Measurements from ENCODE around the gene KRIT1.
A peak's percentile ranks its signal among the peaks of the same experiment; 100 is the strongest.
"Not testable (repeated sequence)": the region's sequence is repeated elsewhere in the genome, so short reads cannot be mapped to it uniquely, and the experiment has no call there.

Gene KRIT1

GRCh38 chr7:92178928-92179924 lies 66.5 kb downstream of the KRIT1 start, which contains the start of gene LRRD1:
Gene LRRD1, minus strand, starts transcription at chr7:92179142. Its CDS starts 13,940 bp downstream, at chr7:92165202.
- TF ChIP-seq, protein P1, sequence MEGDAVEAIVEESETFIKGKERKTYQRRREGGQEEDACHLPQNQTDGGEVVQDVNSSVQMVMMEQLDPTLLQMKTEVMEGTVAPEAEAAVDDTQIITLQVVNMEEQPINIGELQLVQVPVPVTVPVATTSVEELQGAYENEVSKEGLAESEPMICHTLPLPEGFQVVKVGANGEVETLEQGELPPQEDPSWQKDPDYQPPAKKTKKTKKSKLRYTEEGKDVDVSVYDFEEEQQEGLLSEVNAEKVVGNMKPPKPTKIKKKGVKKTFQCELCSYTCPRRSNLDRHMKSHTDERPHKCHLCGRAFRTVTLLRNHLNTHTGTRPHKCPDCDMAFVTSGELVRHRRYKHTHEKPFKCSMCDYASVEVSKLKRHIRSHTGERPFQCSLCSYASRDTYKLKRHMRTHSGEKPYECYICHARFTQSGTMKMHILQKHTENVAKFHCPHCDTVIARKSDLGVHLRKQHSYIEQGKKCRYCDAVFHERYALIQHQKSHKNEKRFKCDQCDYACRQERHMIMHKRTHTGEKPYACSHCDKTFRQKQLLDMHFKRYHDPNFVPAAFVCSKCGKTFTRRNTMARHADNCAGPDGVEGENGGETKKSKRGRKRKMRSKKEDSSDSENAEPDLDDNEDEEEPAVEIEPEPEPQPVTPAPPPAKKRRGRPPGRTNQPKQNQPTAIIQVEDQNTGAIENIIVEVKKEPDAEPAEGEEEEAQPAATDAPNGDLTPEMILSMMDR (conservative IDR thresholded peaks at IDR 0.05; ENCODE audit: low read length) = peak; percentile 83

DNA sequence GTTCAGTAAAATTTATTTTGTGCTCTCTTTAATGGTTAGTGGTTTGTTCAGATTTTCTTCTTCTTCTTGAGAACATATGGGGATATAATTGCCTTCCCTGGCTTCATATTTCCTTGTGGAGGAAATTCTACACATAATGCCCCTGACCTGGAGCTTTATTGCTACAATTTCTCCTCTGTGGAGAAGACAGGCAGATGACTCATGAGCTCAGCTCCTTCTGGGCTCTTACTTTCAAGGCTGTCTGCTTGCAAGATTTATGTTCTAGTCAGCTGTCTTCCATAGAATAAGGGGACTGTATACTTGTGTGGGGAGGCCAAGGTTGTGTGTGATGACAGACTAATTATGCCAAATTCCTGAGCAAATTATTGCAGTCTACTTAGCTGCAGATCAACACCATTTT lies 68.4 kb downstream of the KRIT1 start:
- TF ChIP-seq, protein P1 (conservative IDR thresholded peaks at IDR 0.05; ENCODE audit: low read length) = no peak
- no peak overlapping the region for H3K4me3 ChIP-seq (ENCODE audit: low read length)
- peak; percentile 39 for DNase-seq (ENCODE audit: low read depth)

More at GRCh38 chr7:92178928-92179924, 66.5 kb downstream of the KRIT1 start, which contains the start of gene LRRD1:
- H3K4me3 ChIP-seq (ENCODE audit: low read length) = peak within 1 kb of the TSS; percentile 55
- peak; percentile 81 for DNase-seq (ENCODE audit: low read depth)

DNA sequence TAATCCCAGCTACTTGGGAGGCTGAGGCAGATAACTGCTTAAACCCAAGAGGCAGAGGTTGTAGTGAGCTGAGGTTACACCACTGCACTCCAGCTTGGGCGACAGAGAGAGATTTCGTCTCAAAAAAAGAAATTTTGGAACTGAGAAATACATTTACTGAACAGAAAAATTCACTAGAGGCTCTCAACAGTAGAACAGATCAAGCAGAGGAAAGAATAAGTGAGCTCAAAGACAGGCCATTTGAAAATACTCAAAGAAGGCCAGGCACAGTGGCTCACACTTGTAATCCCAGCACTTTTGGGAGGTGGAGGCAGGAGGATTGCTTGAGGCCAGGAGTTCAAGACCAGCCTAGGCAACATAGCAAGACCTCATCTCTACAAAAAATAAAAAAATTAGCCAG lies 76.2 kb downstream of the KRIT1 start:
- not testable (repeated sequence) for H3K4me3 ChIP-seq (ENCODE audit: low read length); DNase-seq (ENCODE audit: low read depth)

- no peak for DNase-seq (ENCODE audit: low read depth)
- H3K4me3 ChIP-seq (ENCODE audit: low read length) = no peak overlapping the region
- TF ChIP-seq, protein P1 (conservative IDR thresholded peaks at IDR 0.05; ENCODE audit: low read length) = no peak
Measured at GRCh38 chr7:92161271-92161670, 84.4 kb downstream of the KRIT1 start.

DNA sequence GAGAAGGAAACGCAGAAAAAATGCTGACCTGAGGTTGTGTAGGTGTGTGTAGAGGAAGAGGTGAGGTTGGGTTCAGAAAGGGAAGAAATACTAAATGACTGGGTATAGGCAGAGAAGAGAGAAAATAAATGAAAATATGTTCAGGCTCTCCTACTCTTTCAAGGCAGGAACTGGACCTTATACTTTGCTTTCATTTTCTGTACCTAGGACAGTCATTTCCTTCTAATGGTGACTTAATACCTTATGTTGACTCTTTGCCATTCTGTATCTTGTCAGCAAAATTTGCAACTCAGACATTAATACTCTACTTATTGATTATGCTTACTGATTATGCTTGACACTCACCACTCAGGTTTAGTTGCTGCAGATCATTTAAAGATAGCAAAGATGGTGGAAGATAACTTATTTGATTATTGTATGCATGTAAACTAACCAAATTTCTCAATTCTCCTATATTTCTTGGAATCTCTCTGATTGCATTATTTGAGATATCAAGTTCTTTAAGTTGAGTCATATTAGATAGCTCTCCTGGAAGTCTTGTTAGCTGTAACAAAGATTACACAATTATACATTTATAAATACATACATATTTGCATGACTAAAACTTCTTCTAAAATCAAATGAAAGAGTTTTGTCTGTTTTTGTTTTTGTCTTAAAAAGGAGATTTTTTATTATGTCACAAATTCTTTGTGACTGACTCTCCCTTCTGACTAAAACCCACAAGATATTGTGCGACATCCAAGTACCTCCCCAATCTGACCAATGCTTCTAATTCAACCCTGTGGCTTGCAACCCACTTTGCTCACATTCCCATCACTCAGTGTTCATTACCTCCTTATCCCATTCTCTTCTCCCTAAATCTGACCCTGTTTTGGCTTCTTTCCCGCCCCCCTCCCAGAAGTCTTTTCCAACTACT lies 86.8 kb downstream of the KRIT1 start:
- TF ChIP-seq, protein P1 (conservative IDR thresholded peaks at IDR 0.05; ENCODE audit: low read length) = no peak
- peak; percentile 93 for DNase-seq (ENCODE audit: low read depth)
- H3K4me3 ChIP-seq (ENCODE audit: low read length) = no peak overlapping the region

DNA sequence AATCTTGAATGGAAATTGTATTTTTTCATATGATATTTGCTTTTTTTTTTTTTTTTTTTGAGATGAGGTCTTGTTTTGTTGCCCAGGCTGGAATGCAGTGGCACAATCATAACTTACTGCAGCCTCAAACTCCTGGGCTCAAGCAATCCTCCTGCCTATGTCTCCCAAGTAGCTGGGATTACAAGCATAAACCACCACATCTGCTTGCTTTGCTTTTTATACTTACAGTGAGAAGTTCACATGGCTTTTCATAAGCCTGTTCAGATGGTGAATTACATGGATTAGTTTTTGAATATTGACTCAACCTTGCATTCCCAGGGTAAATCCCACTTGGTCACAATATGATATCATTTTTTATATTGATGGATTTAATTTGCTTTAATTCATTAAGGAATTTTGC lies 88.7 kb downstream of the KRIT1 start:
- H3K4me3 ChIP-seq (ENCODE audit: low read length) = no peak overlapping the region
- TF ChIP-seq, protein P1 (conservative IDR thresholded peaks at IDR 0.05; ENCODE audit: low read length) = no peak
- peak; percentile 66 for DNase-seq (ENCODE audit: low read depth)

- H3K4me3 ChIP-seq (ENCODE audit: low read length) = no peak overlapping the region
- TF ChIP-seq, protein P1 (conservative IDR thresholded peaks at IDR 0.05; ENCODE audit: low read length) = no peak
- no peak for DNase-seq (ENCODE audit: low read depth)
Measured at GRCh38 chr7:92155108-92155739, 90.5 kb downstream of the KRIT1 start.

Measured in AG10803 (cell line).